HG03460 (cell line): ENCODE results near the gene THOC5.

ENCODE experiments used
- ATAC-seq: cut with Tn5 transposase; IDR thresholded peaks from one replicate; pipeline ENCODE4 v1.9.1; 2021; ENCODE audit not compliant: unreplicated experiment

The THOC5 gene

DNA sequence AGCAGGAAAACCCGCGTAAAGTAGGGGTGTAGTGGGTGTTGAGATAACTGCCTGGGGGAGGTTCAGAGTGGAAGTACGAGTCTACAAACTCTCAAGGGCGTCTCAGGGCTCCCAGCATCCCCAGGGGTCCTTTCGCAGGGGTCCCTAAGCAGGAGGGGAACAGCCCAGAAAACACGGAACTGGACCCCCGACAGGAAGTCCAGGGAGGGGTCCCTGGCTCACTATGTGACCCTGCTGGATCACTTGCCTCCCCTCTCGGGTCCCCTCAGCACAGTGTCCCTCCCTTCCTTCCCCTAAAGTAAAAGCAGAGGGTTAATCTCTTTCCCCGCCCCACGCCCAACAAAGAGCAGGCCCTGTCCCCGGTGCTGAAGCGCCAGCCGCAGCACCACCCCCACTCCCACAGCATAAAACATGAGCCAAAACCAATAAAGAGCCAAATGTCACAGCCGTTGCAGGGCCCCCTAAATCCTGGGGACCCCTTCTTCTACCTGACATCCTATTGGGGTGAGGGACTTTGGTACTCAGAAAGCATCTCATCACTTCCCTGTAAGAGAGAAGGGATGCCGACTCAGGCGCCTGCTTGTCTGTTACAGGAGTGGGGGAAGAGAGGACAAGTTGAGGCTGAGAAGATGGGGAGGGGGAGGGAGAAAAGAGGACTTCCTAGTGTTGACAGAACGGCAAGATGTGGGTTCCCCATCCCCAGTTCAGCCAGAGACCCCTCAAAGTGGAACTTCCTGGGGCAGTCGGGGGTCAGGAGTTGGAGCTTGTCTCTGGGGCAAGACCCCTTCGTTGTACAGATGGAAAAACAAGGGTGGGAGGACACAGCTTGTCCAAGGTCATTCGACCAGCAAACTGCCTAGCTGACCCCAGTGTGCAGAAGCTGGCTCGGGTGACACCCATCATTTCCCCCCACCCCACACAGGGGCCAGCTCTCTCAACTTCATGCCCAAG lies 75.0 kb downstream of the THOC5 start:
- ATAC-seq, result no peak

GRCh38 chr22:29477723-29478318 lies 75.7 kb downstream of the THOC5 start:
- no peak for ATAC-seq

DNA sequence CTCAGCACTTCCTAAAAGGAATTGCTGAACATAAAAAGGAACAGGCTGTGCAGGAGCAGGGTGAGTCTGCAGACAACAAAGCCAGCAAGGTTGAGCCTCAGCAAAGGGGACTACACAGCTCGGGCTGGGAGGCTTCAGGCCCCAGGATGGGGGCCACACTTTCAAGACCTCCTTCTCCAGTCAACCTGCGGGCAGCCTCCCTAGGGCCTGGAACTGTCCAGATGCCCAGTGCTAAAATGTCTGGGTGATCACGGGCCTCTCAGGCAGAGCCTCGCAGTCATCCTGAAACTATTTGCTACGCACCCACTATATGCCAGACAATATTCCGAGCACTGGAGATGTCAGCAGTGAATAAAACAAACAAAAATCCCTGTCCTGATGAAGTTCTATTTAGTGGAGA lies 77.4 kb downstream of the THOC5 start:
- no peak for ATAC-seq

DNA sequence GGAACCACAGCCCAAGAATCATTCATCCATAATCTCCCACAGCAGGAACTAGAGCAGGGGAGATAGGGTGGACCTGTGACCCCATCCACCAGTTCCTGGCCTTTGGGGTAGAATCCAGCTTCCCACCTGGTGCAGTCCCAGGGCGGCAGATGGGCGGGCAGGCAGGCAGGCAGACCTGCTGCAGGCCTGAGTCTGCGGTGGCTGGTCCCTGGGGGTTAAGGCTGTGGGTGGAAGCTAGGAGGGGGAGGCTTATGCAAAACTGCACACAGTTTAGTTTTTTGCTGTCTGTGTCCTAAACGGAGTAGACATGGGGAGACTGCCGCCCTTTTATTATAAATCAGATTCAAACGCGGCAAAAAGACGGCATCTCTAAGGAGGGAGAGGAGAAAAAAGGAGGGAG lies 78.0 kb downstream of the THOC5 start:
- peak; percentile 61 for ATAC-seq

DNA sequence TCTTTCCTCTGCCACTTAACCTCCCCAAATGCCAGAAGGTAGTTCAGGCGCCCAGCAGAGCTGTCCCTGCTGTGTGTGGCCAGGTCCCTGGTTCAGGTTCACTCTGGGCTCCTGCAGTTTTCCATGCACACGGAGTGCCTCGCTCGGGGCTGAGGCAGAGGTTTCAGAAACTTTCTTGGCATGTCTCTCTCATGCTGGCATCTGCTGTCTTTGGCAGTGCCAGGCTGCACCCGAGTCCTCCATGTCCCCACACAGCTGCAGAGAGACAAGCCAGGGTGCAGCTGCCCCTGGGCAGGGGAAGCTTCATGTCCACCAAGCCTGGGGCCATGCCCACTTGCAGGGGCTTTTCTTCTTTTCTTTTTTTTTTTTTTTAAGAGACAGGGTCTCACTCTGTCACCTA lies 80.6 kb downstream of the THOC5 start:
- ATAC-seq, result no peak

- no peak for ATAC-seq
These were observed 83.2 kb downstream of the THOC5 start for GRCh38 chr22:29470159-29470855.

GRCh38 chr22:29469755-29470154 lies 83.8 kb downstream of the THOC5 start:
- no peak for ATAC-seq

- no peak for ATAC-seq
These were observed 89.0 kb downstream of the THOC5 start for GRCh38 chr22:29464581-29464980.

- no peak for ATAC-seq
These were observed 89.9 kb downstream of the THOC5 start for GRCh38 chr22:29463629-29464028.

- no peak for ATAC-seq
These were observed 92.3 kb downstream of the THOC5 start for GRCh38 chr22:29461263-29461662.

DNA sequence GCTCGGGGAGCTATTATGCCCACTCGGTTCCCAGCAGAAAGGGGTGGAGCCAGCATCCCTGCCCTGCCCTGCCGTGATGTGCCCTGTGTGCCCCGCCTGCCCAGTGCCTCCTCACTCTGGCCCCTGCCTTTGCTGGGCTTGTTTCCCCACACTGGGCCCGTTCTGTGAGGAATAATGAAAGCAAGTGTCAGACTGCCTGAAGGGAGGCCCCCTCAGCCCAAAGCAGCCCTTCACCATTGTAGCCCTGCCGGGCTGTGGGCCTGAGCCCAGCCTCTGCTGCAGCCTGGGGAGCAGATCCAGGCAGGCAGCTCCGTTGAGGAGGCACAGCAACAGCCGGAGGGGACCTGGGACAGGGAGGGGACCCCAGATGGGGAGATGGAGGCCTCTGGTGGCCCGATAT lies 93.8 kb downstream of the THOC5 start:
- ATAC-seq, result no peak

DNA sequence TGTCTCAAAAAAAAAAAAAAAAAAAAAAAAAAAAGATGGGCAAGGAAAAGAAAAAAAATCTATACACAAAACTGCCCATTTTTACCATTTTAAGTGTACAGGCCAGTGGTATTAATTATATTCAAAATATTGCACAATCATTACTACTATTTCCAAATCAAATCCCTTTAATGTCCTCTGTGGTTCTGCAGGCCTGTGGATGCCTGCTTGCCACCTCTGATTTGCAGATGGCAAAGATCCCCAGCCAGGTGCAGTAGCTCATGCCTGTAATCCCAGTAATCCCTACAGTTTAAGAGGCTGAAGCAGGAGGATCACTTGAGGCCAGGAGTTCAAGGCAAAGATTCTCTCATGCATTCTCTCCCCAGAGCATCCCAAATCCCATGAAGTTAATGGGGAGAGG lies 95.0 kb downstream of the THOC5 start:
- no peak for ATAC-seq

DNA sequence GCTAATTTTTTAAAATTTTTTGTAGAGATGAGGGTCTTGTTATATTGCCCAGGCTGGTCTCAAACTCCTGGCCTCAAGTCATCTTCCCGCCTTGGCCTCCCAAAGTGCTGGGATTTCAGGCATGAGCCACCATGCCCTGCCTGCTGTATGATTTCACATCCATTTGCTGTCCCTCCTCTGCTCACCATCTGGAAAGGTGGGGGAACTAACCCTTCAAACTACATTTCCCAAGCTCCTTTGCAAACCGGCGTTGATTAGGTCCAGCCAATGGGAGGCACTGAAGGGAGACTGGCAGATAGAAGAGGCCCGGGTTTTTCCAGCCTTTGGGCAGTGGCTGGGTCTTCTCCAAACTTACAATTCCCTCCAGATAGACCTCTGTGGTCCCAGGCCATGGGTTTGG lies 95.8 kb downstream of the THOC5 start:
- no peak for ATAC-seq

DNA sequence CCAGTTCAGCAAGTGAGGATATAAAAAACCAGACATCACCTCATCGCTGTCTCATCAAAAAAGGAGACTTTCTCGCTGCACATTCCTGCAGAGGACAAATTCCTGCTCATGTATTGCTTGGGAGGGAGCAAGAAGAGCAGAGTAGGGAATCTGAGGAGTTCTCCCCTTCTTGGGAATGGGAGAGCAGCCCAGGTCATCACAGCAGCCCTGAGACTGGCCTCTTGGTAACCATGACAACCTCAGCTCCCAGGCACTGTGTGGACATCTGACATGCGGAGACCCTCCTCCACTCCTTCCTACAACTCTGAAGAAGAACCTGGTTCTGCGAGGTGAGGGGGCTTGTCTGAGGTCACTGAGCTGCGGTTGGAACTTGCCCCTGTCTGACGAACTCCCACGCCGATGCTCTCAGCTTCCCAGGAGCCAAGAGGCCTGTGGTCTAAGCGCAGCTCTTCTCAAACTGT lies 97.3 kb downstream of the THOC5 start:
- ATAC-seq, result no peak
